ENCODE measurements around the gene CSTF1.

Gene CSTF1

GRCh38 chr20:56429502-56429901 is 37.1 kb downstream of the CSTF1 start:
- DNase-seq (ENCODE audit: low read depth in 2 of 2) = peak; percentile 54 to 65

GRCh38 chr20:56429941-56430340 is 37.5 kb downstream of the CSTF1 start:
- no peak for DNase-seq (ENCODE audit: low read depth in 2 of 2)

- no peak for DNase-seq (ENCODE audit: low read depth in 2 of 2)
Measured at GRCh38 chr20:56430461-56430860, 38.0 kb downstream of the CSTF1 start.

- no peak for DNase-seq (ENCODE audit: low read depth in 2 of 2)
Measured at GRCh38 chr20:56430957-56431356, 38.5 kb downstream of the CSTF1 start.

GRCh38 chr20:56431471-56431870 is 39.0 kb downstream of the CSTF1 start:
- DNase-seq (ENCODE audit: low read depth in 2 of 2) = no peak

- DNase-seq (ENCODE audit: low read depth in 2 of 2) = no peak
Measured at GRCh38 chr20:56433221-56433879, 40.9 kb downstream of the CSTF1 start.

GRCh38 chr20:56433880-56434255 is 41.4 kb downstream of the CSTF1 start:
- DNase-seq (ENCODE audit: low read depth in 2 of 2) = no peak

- no peak for DNase-seq (ENCODE audit: low read depth in 2 of 2)
Measured at GRCh38 chr20:56437196-56437960, 44.9 kb downstream of the CSTF1 start.

GRCh38 chr20:56438284-56438683 is 45.8 kb downstream of the CSTF1 start:
- DNase-seq (ENCODE audit: low read depth in 2 of 2) = no peak

- no peak for DNase-seq (ENCODE audit: low read depth in 2 of 2)
Measured at GRCh38 chr20:56439771-56440291, 47.4 kb downstream of the CSTF1 start.

- peak; percentile 55 to 59 for DNase-seq (ENCODE audit: low read depth in 2 of 2)
Measured at GRCh38 chr20:56440346-56441007, 48.0 kb downstream of the CSTF1 start.

GRCh38 chr20:56442389-56443365 is 50.2 kb downstream of the CSTF1 start:
- DNase-seq (ENCODE audit: low read depth in 2 of 2) = no peak

GRCh38 chr20:56443654-56444540 is 51.5 kb downstream of the CSTF1 start:
- DNase-seq (ENCODE audit: low read depth in 2 of 2) = no peak

GRCh38 chr20:56445130-56445529 is 52.7 kb downstream of the CSTF1 start:
- DNase-seq (ENCODE audit: low read depth in 2 of 2) = no peak

GRCh38 chr20:56445540-56445939 is 53.1 kb downstream of the CSTF1 start:
- no peak for DNase-seq (ENCODE audit: low read depth in 2 of 2)

- DNase-seq (ENCODE audit: low read depth in 2 of 2) = no peak
Measured at GRCh38 chr20:56447227-56447626, 54.8 kb downstream of the CSTF1 start.

GRCh38 chr20:56449459-56449858 is 57.0 kb downstream of the CSTF1 start:
- DNase-seq (ENCODE audit: low read depth in 2 of 2) = no peak

GRCh38 chr20:56451056-56451765 is 58.8 kb downstream of the CSTF1 start:
- DNase-seq (ENCODE audit: low read depth in 2 of 2) = no peak

GRCh38 chr20:56453352-56453751 is 60.9 kb downstream of the CSTF1 start:
- DNase-seq (ENCODE audit: low read depth in 2 of 2) = no peak

GRCh38 chr20:56454754-56455153 is 62.3 kb downstream of the CSTF1 start:
- DNase-seq (ENCODE audit: low read depth in 2 of 2) = no peak
